ENCODE results near the gene MR1.

The MR1 gene

DNA sequence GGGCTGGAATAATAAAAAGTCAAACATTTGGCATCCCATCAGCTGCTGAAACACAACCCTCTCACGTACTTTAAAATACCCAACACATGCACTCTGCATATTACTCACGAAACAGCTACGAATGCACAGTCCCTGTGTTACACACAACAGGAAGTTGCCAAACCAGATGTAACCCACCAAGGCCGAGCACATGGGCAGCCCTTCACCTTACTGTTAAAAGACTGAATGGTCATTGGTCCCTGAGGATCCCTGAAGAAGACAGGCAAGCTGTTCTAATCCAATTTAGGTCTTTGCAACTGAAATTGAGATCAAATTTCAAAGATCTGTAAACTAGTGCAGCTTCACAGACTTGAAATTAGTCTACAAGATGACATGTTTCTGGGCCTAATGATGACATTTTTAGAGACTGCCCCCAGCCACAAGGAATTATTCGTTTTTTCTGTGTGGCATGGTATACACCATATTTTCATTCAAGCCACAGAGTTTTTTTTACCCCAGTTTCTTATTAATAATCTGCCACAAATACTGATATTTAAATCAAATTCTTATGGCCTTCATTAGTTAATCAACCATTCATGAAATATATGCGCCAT, 29.1 kb downstream of the MR1 start:
- DNase-seq (ENCODE audit: low read depth in 2 of 2), result peak in 1 of 2 donors; percentile 15

DNA sequence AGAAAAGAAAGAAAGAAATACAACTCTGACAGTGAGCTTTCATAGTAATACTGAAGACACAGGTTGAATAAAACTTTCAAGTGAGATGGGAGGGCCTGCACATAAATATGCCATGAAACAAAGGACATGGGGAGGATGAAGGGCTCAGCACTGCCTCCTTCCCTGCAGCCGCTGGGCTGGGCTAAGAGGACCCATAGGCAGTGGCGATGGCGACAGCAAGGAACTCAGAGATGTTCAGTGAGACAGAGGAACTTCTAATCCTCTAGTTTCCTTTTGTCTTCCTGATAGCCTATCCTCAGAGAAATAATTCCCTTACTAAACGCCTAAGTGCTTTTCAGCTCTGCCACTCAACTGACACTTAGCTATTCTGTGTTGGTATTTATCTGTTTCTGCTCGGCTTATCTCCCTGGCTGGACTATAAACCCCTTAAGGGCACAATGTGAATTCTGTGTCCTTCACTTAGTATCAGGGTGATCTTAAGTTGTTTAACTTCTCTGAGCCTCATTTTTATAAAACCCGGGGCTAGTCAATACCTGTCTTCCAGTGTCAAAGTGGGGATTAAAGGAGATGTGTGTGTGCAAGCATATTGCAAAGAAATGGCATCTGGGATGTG, 30.3 kb downstream of the MR1 start:
- no peak for DNase-seq (ENCODE audit: low read depth in 2 of 2)

GRCh38 chr1:181064702-181065101, 30.9 kb downstream of the MR1 start:
- no peak for DNase-seq (ENCODE audit: low read depth in 2 of 2)

GRCh38 chr1:181073638-181074037, 39.9 kb downstream of the MR1 start:
- no peak for DNase-seq (ENCODE audit: low read depth in 2 of 2)

DNA sequence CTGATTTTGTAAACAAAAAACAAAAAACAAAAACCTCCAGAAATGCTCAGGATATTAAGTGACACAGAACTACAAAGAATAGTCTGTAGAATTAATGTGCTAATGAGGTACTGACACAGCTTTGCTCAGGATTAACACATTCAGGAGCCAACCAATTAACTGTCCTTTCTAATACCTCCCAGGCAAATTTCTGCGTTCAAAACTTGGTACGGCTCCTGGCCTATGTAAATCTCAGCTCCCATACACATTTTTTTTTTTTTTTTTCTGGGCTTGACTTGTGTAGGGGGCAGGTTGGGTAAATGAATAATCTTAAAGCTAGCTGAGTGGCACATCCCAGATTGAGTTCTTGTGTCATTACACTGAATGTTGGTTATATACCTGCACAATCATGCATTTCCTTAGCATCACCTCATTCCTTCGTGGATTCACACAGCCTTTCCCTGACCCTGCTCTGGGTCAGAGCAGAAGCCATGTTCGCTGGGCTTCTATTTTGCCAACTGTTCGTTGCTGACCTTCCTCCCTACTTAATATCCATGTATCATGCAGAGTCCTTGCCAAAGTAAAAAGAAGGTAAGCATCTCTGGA, 42.1 kb downstream of the MR1 start:
- no peak for DNase-seq (ENCODE audit: low read depth in 2 of 2)

- DNase-seq (ENCODE audit: low read depth in 2 of 2), result no peak
Measured at GRCh38 chr1:181076852-181077251, 43.1 kb downstream of the MR1 start.

DNA sequence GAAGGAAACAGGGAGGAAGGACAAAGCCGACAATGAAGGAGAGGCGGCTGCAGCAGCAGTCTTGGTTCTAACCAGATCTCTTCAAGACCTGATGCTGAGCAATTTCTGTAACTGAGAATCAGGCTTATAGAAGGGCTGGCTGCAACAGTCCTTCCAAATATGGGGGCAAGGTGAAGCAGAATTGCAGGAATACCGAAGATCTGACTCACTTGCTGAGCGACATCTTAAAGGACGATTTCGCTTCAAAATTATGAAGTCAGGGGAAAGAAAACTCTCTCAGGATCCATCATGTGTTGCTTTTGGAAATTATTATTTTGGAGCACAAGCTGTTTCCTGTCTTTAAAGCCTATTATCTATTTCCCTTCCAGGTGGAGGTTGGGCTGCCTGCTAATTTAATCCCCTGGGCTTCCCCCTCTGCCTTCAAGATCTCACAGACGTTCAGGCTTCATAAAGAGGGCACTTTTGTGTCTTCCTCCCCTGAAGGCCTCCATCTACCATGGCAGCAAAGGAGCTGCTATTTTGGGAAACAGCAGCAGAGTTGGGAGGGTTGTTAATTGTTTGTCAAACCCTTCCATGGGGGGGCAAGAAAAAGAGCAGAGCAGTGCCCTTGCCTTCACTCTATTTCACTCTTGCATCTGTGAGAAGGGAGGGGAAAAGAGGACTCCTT, 43.9 kb downstream of the MR1 start:
- DNase-seq (ENCODE audit: low read depth in 2 of 2), result no peak

- no peak for DNase-seq (ENCODE audit: low read depth in 2 of 2)
Measured at GRCh38 chr1:181079382-181079781, 45.6 kb downstream of the MR1 start.

- no peak for DNase-seq (ENCODE audit: low read depth in 2 of 2)
Measured at GRCh38 chr1:181079920-181080319, 46.1 kb downstream of the MR1 start.

GRCh38 chr1:181080556-181080955, 46.8 kb downstream of the MR1 start:
- DNase-seq (ENCODE audit: low read depth in 2 of 2), result no peak

GRCh38 chr1:181081395-181081794, 47.6 kb downstream of the MR1 start:
- no peak for DNase-seq (ENCODE audit: low read depth in 2 of 2)

DNA sequence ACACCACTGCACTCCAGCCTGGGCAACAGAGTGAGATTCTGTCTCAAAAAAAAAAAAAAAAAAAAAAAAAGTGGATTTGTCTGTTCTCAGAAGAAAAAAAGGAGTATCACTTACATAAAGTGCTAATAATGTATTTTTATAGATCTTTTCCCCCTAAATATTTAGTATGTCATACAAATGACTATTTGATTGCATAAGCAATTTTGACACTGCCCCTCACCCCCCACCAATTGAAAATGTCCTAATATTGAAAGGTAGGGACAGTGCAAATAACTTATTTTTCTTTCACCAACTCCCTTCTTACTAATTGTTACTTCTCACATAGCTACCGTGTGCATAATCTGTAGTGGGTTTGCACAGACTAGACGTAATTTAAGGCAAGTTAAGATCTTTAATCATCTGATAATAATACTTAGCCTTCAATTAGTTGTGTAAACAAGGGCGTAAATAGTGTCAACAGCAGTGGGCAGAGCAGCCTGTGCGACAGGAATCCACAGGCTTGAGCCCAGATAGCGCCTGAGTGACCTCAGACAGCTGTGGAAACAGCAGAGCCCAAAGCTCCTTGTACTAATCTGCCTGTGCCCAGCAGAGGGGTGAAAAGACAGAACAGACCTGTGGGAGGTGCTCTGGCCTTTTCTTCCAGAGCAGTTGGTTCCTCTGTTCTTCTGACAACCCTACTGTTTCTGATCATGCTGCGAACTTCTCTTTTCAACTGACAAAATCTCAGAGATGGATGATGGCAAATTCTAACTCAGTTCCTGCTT, 50.2 kb downstream of the MR1 start:
- DNase-seq (ENCODE audit: low read depth in 2 of 2), result peak in 1 of 2 donors; percentile 47

GRCh38 chr1:181084606-181084969, 50.8 kb downstream of the MR1 start:
- DNase-seq (ENCODE audit: low read depth in 2 of 2), result no peak

- DNase-seq (ENCODE audit: low read depth in 2 of 2), result no peak
Measured at GRCh38 chr1:181086091-181086490, 52.3 kb downstream of the MR1 start.

- no peak for DNase-seq (ENCODE audit: low read depth in 2 of 2)
Measured at GRCh38 chr1:181086926-181087325, 53.1 kb downstream of the MR1 start.

DNA sequence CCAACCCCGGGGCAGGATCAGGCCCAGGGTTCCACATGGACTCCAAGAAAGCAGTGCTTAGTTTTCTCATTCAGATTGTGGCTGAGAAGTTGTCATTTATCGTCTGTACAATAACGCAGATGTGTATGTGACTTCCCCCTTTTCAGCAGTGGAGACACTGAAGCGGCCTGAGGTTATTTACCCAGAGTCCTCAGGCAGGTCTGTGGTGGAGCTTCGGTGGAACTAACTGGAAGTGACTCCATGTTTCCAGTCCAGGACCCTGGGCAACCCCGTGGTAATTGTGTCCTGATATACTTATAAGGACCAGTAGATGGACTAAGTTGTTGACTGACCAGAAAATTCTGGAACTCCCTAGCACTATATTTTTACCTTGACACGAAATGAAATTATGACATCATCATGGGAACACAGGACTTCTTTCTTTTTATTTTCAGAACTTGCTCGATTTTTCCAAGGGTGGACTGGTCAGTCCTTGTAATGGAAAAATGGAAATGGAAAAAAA, 53.7 kb downstream of the MR1 start:
- no peak for DNase-seq (ENCODE audit: low read depth in 2 of 2)

DNA sequence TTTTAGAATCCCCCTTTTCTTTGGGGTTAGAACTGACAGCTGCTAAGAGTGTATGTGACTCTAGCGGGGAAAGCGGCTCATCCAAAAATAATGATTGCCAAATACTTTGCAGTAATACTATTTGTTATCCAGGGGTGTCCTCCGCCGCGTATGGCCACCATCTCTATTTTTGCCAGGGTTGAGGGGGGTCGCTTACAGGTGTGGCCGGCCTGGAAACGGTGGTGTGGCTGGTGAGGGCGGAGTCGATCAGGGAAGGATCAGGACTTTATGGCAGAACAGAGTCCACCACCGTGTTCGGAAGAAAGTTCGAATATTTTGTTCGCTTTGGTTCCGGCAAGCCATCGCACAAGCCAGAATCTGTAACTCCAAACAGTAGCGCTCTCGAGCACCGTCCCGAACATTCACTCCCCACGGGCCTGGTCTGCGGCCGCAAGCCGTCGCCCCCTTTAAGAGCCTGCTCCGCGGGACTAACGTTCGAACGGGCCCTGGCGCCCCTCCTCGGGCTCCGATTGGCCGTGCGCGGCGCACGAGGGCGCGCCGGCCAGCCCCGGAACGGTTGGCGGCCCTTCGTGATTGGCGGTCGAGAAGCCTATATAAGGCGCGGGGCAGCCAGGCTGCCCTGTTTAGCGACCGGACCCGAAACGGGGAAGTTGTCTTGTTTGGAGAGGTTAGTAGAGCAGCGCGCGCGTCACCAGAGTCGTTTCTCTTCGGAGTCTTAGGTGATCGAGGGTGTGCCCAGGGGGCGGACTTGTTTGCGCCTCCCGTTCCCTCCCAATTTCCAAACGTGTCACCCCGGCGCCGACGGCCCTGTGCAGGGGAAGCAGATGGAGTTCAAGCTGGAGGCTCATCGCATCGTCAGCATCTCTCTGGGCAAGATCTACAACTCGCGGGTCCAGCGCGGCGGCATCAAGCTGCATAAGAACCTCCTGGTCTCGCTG, 54.6 kb downstream of the MR1 start, which contains the start of gene IER5:
TSS of gene IER5 (plus strand) at position 622 of the 938 bp plus-strand sequence. CDS start at position 825, 203 bp downstream.
- peak; percentile 85 to 97 for DNase-seq (ENCODE audit: low read depth in 2 of 2)

GRCh38 chr1:181089017-181089675, 55.4 kb downstream of the MR1 start:
- DNase-seq (ENCODE audit: low read depth in 2 of 2), result peak in 1 of 2 donors; percentile 21

DNA sequence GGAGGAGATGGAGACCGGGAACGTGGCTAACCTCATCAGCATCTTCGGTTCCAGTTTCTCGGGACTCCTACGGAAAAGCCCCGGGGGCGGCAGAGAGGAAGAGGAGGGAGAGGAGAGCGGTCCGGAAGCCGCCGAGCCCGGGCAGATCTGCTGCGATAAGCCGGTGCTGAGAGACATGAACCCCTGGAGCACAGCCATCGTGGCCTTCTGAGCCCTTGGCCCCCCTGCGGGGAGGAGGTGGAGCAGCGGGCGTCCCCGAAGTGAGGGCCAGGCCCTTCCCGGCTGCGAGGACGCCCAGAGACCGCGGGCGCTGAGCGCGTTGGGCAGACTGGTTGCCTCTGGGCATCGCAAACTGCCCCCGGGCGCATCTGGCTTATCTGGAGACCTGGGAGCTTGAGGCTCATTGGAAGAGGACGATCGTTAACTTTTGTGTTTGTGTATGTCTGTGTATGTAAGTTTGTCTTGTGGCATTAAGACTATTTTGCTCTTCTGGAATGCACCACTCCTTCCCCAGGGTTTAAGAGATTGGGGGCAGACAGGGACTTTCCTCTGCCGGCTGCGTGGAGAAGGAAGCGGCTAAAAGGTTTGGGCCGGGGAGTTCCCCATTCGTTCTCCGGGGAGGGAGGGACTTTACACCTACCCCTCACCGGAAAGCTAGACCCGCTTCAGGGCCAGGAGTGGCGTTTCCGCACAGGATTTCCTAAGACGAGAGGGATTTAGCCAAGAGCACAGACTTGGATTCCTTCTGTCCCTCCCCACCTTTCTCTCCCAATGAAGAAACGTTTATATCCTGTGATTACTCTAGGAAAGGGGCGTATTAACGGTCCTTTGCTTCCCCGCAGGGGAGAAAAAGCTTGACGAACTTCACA, 56.1 kb downstream of the MR1 start:
- DNase-seq (ENCODE audit: low read depth in 2 of 2), result peak; percentile 60 to 71
